ENCODE results near the gene GAB4. TPM values are rescaled to one million over a fixed set of nuclear protein-coding genes. Genes with fewer than 3 reads are reported as not detected.

Gene GAB4
- total RNA-seq, 1 experiment from 2014 or later = not detected

DNA sequence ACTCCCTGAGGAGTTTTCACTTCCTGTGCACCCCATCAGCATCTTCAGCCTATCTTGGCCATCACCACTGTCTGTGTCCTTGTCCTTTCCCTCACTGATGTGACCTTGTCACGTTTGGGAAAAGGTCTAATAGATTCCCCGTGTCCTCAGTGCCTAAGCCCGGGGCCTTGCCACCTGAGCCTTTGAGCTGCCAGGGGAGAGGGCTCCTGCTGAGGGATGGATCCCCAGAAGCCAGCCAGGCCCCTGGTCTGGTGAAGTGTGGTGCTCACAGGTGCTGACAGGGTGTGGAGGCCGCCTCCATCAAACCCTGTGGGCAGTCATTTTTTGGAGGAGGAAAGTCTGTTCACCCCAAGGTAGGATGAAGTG lies 47.2 kb downstream of the GAB4 start:
- Histone ChIP-seq H2AK5ac (ENCODE audit: insufficient read length, low read length) (no peak overlapping the region), H3K23me2 (ENCODE audit: insufficient read length, low read depth, low read length, poor library complexity, severe bottlenecking) (no peaks in the 10 kb centered on the region), H2BK12ac (ENCODE audit: insufficient read length, low read depth, low read length) (no peak overlapping the region), H4K20me1 (ENCODE audit: control insufficient read depth, insufficient read depth, insufficient read length) (no peaks in the 10 kb centered on the region), H2BK15ac (ENCODE audit: low read depth, low read length) (no peak overlapping the region), H3K9me3 (ENCODE audit: control insufficient read depth, low read depth, low read length) (no peaks in the 10 kb centered on the region), H4K91ac (ENCODE audit: insufficient read length, low read depth, low read length) (no peak overlapping the region), H2AFZ (ENCODE audit: low read length) (no peak overlapping the region), H2BK120ac (ENCODE audit: low read depth, low read length, poor library complexity, severe bottlenecking) (no peak overlapping the region), H3K79me2 (ENCODE audit: insufficient read depth, low read length) (no peaks in the 10 kb centered on the region), H2BK5ac (ENCODE audit: insufficient read length, low read length) (no peak overlapping the region), H3K9ac (ENCODE audit: extremely low read depth, insufficient read length, low read length) (no peak overlapping the region), H3T11ph (ENCODE audit: low read length) (no peak overlapping the region), H3K4ac (ENCODE audit: low read depth, low read length) (no peak overlapping the region), H4K8ac (replicated peaks; ENCODE audit: insufficient read length, low read depth, low read length) (no peak overlapping the region), H3K27me3 (ENCODE audit: insufficient read depth, low read length) (no peaks in the 10 kb centered on the region), H3K4me1 (ENCODE audit: insufficient read depth, low read length) (no peaks in the 10 kb centered on the region), H3K18ac (ENCODE audit: insufficient read length, low read depth, low read length) (no peak overlapping the region), H3K56ac (ENCODE audit: insufficient read length, low read depth, low read length) (no peak overlapping the region), H3K79me1 (ENCODE audit: insufficient read depth, low read depth, low read length, poor library complexity, severe bottlenecking) (no peaks in the 10 kb centered on the region), H4K5ac (ENCODE audit: insufficient read length, low read depth, low read length) (no peak overlapping the region), H3K27ac (ENCODE audit: insufficient read length, low read depth, low read length) (no peak overlapping the region), H3K23ac (ENCODE audit: insufficient read length, low read depth, low read length) (no peak overlapping the region), H2BK20ac (ENCODE audit: low read depth, low read length, poor library complexity, severe bottlenecking) (no peak overlapping the region), H3K14ac (ENCODE audit: insufficient read depth, low read length) (no peak overlapping the region), H3K4me2 (ENCODE audit: insufficient read depth, insufficient read length, low read length) (no peak overlapping the region)
- Mint-ChIP-seq H3K4me3 (no peak overlapping the region), H3K9me3 (peaks cover 90 to 93% of the 10 kb centered on the region in 2 experiments), H3K4me1 (no peaks in the 10 kb centered on the region), H3K36me3 (ENCODE audit: insufficient read depth in 1 of 3, low read depth in 3 of 3) (peaks cover 5 to 9% (median 6%) of the 10 kb centered on the region in 3 experiments; a peak in 4 of 7 replicates), H3K27me3 (ENCODE audit: low read depth) (peaks cover 11% of the 10 kb centered on the region), H3K27ac (0 out of 7 replicates have a peak overlapping the region, but pooled peaks of 1 of the 3 experiments have one; percentile 65)
- DNase-seq = no peak
- no CpG with 5 or more reads among the region's 4 CpGs for WGBS (ENCODE audit: extremely low coverage, insufficient read length, low lambda C conversion rate)
- TF ChIP-seq, protein P1, sequence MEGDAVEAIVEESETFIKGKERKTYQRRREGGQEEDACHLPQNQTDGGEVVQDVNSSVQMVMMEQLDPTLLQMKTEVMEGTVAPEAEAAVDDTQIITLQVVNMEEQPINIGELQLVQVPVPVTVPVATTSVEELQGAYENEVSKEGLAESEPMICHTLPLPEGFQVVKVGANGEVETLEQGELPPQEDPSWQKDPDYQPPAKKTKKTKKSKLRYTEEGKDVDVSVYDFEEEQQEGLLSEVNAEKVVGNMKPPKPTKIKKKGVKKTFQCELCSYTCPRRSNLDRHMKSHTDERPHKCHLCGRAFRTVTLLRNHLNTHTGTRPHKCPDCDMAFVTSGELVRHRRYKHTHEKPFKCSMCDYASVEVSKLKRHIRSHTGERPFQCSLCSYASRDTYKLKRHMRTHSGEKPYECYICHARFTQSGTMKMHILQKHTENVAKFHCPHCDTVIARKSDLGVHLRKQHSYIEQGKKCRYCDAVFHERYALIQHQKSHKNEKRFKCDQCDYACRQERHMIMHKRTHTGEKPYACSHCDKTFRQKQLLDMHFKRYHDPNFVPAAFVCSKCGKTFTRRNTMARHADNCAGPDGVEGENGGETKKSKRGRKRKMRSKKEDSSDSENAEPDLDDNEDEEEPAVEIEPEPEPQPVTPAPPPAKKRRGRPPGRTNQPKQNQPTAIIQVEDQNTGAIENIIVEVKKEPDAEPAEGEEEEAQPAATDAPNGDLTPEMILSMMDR (conservative IDR thresholded peaks at IDR 0.05) = no peak

All from H9 (cell line).